Measurements from ENCODE around the gene SLC35B2. TPM values are rescaled to one million over a fixed set of nuclear protein-coding genes. Genes with fewer than 3 reads are reported as not detected.

SLC35B2 gene
- total and polyA plus RNA-seq, 7 experiments from 2014 or later = 10.0 to 41.7 (median 20.4) TPM

- Histone ChIP-seq H3K9me3 (ENCODE audit: control insufficient read depth in 2 of 3, low read length in 3 of 3) (no peaks in the 10 kb centered on the region), H3K4me3 (ENCODE audit: low read length) (peak overlapping the region; percentile 99), H3K27ac (ENCODE audit: low read depth, low read length) (peak overlapping the region; percentile 93), H3K36me3 (ENCODE audit: control insufficient read depth in 2 of 3, insufficient read depth in 3 of 3, low read length in 3 of 3) (peaks cover 14 to 67% (median 44%) of the 10 kb centered on the region in 3 experiments), H3K4me1 (ENCODE audit: control insufficient read depth in 2 of 2, insufficient read depth in 2 of 2, low read length in 2 of 2) (peaks cover 15 to 19% of the 10 kb centered on the region in 2 donors), H3K27me3 (ENCODE audit: control insufficient read depth in 2 of 2, insufficient read depth in 2 of 2, low read length in 2 of 2) (no peaks in the 10 kb centered on the region)
- ATAC-seq = no peak
- peak overlapping the region in 7 of 9 donors; percentile 60 to 99 (median 98) for H3K27ac Mint-ChIP-seq
- DNase-seq = no peak
- H3K27me3 Mint-ChIP-seq = peaks cover 0 to 9% (median 0%) of the 10 kb centered on the region in 5 donors
- ChIA-PET POLR2A (interaction anchor here (0.7 to 6.3 kb wide), 4 partner anchors 7 to 35 kb away, joined by 3 to 142 read pairs (median 4); partner anchors contain the start of gene SLC35B2), CTCF (interaction anchor here (1.0 to 1.1 kb wide), 2 partner anchors 17 to 153 kb away, joined by 3 read pairs; no protein-coding TSS in a partner anchor)
- intact Hi-C loops (cut with micrococcal nuclease) = loop anchor here in 1 of 2 donors (5.0 kb wide), 1 partner anchor 1477 kb away; no protein-coding TSS in a partner anchor
- H3K4me1 Mint-ChIP-seq = peaks cover 32 to 75% (median 63%) of the 10 kb centered on the region in 7 donors
- H3K36me3 Mint-ChIP-seq = peaks cover 18 to 57% (median 47%) of the 10 kb centered on the region in 5 donors
- peak overlapping the region; percentile 94 to 99 (median 98) for H3K4me3 Mint-ChIP-seq
- H3K9me3 Mint-ChIP-seq = peaks cover 0 to 9% (median 0%) of the 10 kb centered on the region in 11 donors
These were observed 8.1 kb downstream of the SLC35B2 start for GRCh38 chr6:44249082-44249748.

DNA sequence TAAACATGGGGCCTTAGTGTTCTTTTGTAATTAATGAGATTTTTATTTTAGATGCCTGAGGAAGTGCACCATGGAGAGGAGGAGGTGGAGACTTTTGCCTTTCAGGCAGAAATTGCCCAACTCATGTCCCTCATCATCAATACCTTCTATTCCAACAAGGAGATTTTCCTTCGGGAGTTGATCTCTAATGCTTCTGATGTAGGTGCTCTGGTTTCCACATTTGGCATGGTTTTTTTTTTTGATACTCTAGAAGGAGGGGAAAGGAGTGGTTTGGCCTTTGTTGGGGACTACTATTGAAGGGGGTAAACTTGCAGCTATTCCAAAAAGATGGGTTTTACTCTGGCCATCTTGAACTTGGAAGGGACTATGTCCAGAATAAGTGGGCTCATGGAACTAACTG, 8.7 kb downstream of the SLC35B2 start:
- intact Hi-C loops (cut with micrococcal nuclease) = loop anchor here in 1 of 2 donors (5.0 kb wide), 1 partner anchor 1476 kb away; no protein-coding TSS in a partner anchor
- ChIA-PET POLR2A (interaction anchor here (0.8 to 6.3 kb wide), 5 partner anchors 8 to 63 kb away, joined by 3 to 142 read pairs (median 5); partner anchors contain the start of gene SLC35B2), CTCF (interaction anchor here (1.1 to 2.3 kb wide), 3 partner anchors 8 to 20 kb away, joined by 3 to 22 read pairs (median 7); partner anchors contain the start of gene SLC35B2)
- ATAC-seq (no peak), DNase-seq (no peak)
- H3K36me3 ChIP-seq (ENCODE audit: control insufficient read depth in 2 of 3, insufficient read depth in 3 of 3, low read length in 3 of 3) = peaks cover 12 to 61% (median 41%) of the 10 kb centered on the region in 3 experiments
- H3K4me3 ChIP-seq (ENCODE audit: low read length) = peak overlapping the region; percentile 99
- H3K4me3 Mint-ChIP-seq = peak overlapping the region; percentile 94 to 99 (median 98)
- peaks cover 0 to 9% (median 0%) of the 10 kb centered on the region in 11 donors for H3K9me3 Mint-ChIP-seq
- H3K4me1 ChIP-seq (ENCODE audit: control insufficient read depth in 2 of 2, insufficient read depth in 2 of 2, low read length in 2 of 2) = peaks cover 15 to 19% of the 10 kb centered on the region in 2 donors
- no peaks in the 10 kb centered on the region for H3K27me3 ChIP-seq (ENCODE audit: control insufficient read depth in 2 of 2, insufficient read depth in 2 of 2, low read length in 2 of 2)
- H3K27ac Mint-ChIP-seq = peak overlapping the region; percentile 89 to 100 (median 98)
- H3K27me3 Mint-ChIP-seq = peaks cover 0 to 12% (median 0%) of the 10 kb centered on the region in 5 donors
- H3K36me3 Mint-ChIP-seq = peaks cover 18 to 55% (median 45%) of the 10 kb centered on the region in 5 donors
- peaks cover 32 to 68% (median 58%) of the 10 kb centered on the region in 7 donors for H3K4me1 Mint-ChIP-seq
- H3K9me3 ChIP-seq (ENCODE audit: control insufficient read depth in 2 of 3, low read length in 3 of 3) = no peaks in the 10 kb centered on the region
- peak overlapping the region; percentile 93 for H3K27ac ChIP-seq (ENCODE audit: low read depth, low read length)

DNA sequence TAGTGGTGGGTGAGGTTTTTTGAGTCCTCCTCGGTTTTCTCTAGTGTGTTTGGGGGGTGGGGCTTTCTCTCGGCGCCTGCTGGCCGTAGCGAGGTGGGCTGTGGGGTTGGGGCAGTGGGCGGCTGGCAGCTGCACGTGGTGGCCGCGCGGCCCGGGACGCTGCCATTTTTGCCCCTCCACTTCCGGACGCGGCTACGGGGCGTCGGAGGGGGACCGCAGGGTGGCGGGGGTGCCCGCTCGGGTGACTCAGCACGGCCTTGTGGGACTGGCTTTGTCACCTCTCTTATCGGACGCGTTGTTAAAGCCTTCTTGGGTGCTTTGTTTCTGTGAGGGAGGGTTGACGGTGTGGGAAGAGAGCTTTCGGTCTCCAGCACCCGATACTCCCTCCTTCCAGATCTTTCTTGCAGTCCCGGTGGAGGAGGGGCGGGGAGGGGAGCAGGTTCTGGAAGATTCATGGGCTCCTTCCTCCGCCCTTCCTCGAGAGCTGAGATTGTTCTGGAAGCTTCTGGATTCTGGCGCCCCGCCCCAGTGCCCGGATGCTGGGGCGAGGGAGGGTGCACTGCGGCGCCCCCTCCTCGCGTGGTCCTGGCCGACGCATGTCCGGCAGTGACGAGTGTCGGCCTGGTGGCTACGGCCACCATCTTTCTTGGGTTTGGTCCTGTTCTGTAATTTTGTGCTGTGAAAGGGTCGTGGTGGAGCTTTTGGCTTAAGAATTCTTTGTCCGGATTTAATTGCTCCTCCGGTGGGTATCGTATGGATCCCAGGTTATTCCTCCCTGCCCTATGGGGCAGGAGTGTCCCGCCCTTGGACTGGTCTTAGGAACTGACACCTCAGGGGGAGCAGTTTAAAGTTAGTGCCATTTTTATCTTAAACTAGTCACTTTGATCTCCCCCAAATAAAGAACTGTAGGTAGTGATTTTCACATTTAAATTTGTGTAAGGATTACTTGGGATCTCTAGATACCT, 9.7 kb downstream of the SLC35B2 start:
- POLR2A ChIA-PET = interaction anchor here (0.8 to 6.3 kb wide), 17 partner anchors 9 to 1798 kb away, joined by 3 to 142 read pairs (median 5); partner anchors contain the start of genes AARS2, GTPBP2, NFKBIE and SLC29A1
- peak; percentile 69 for ATAC-seq
- H3K27ac Mint-ChIP-seq = peak overlapping the region; percentile 96 to 100 (median 98)

DNA sequence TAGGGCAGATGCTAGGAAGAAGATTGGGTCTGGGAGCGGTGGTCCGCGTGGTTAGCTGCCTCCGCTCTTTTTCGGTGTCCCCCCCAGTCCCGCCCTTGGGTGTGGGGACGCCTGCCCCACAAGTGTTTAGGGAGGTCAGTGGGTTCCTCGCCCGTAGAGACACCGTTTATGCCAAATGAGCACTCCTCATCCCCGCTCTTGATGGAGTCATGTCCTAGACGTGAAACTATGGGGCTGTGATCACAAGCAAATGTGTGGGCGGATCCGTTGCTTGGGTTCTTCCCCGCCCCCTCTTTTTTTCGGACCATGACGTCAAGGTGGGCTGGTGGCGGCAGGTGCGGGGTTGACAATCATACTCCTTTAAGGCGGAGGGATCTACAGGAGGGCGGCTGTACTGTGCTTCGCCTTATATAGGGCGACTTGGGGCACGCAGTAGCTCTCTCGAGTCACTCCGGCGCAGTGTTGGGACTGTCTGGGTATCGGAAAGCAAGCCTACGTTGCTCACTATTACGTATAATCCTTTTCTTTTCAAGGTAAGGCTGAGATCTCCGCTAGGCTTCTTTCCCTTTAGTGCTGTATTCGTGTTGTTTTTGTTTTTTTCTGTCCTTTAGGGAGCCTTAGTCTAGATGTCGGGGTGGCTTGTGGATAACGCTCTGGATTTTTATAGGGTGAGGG, 10.5 kb downstream of the SLC35B2 start, which contains the start of gene HSP90AB1:
TSS of gene HSP90AB1 (plus strand) at position 439 of the 675 bp plus-strand sequence. CDS start 1,529 bp downstream, outside the sequence.
- Mint-ChIP-seq H3K4me1 (peaks cover 29 to 53% (median 44%) of the 10 kb centered on the region in 7 donors), H3K27ac (peak within 1 kb of the TSS; percentile 96 to 100 (median 98)), H3K27me3 (peaks cover 0 to 12% (median 0%) of the 10 kb centered on the region in 5 donors), H3K36me3 (peaks cover 14 to 41% (median 31%) of the 10 kb centered on the region in 5 donors), H3K9me3 (peaks cover 0 to 9% (median 0%) of the 10 kb centered on the region in 11 donors), H3K4me3 (peak within 1 kb of the TSS; percentile 94 to 99 (median 98))
- no peaks in the 10 kb centered on the region for H3K27me3 ChIP-seq (ENCODE audit: control insufficient read depth in 2 of 2, insufficient read depth in 2 of 2, low read length in 2 of 2)
- peak within 1 kb of the TSS; percentile 99 for H3K4me3 ChIP-seq (ENCODE audit: low read length)
- ChIA-PET POLR2A (interaction anchor here (0.5 to 6.3 kb wide), 15 partner anchors 10 to 1797 kb away, joined by 3 to 142 read pairs (median 6); partner anchors contain the start of genes AARS2, GTPBP2, NFKBIE and SLC29A1), CTCF (interaction anchor here (0.6 to 2.8 kb wide), 8 partner anchors 9 to 66 kb away, joined by 3 to 22 read pairs (median 4); partner anchors contain the start of genes AARS2, SLC29A1 and SLC35B2)
- peaks cover 9 to 44% (median 33%) of the 10 kb centered on the region in 3 experiments for H3K36me3 ChIP-seq (ENCODE audit: control insufficient read depth in 2 of 3, insufficient read depth in 3 of 3, low read length in 3 of 3)
- H3K4me1 ChIP-seq (ENCODE audit: control insufficient read depth in 2 of 2, insufficient read depth in 2 of 2, low read length in 2 of 2) = peaks cover 15 to 19% of the 10 kb centered on the region in 2 donors
- no peaks in the 10 kb centered on the region for H3K9me3 ChIP-seq (ENCODE audit: control insufficient read depth in 2 of 3, low read length in 3 of 3)
- peak; percentile 78 to 98 (median 97) for DNase-seq
- intact Hi-C loops (cut with micrococcal nuclease) = loop anchor here (1.0 to 5.0 kb wide), 13 partner anchors 8 to 1474 kb away; partner anchors contain the start of genes MRPL14 (in 2 of the 2), NFKBIE (in 2 of the 2), SLC35B2 (in 2 of the 2) and TMEM63B (in 2 of the 2)
- peak; percentile 90 for ATAC-seq
- peak within 1 kb of the TSS; percentile 93 for H3K27ac ChIP-seq (ENCODE audit: low read depth, low read length)

More for the DNA sequence above, 9.7 kb downstream of the SLC35B2 start:
- DNase-seq = peak; percentile 70 to 90 (median 80)
- peak overlapping the region; percentile 94 to 99 (median 98) for H3K4me3 Mint-ChIP-seq
- peaks cover 0 to 9% (median 0%) of the 10 kb centered on the region in 11 donors for H3K9me3 Mint-ChIP-seq
- peaks cover 18 to 46% (median 36%) of the 10 kb centered on the region in 5 donors for H3K36me3 Mint-ChIP-seq
- H3K4me1 Mint-ChIP-seq = peaks cover 32 to 59% (median 50%) of the 10 kb centered on the region in 7 donors
- peaks cover 15 to 19% of the 10 kb centered on the region in 2 donors for H3K4me1 ChIP-seq (ENCODE audit: control insufficient read depth in 2 of 2, insufficient read depth in 2 of 2, low read length in 2 of 2)
- peak overlapping the region; percentile 99 for H3K4me3 ChIP-seq (ENCODE audit: low read length)
- CTCF ChIA-PET = interaction anchor here (0.7 to 2.8 kb wide), 9 partner anchors 9 to 149 kb away, joined by 3 to 22 read pairs (median 4); partner anchors contain the start of genes AARS2, SLC29A1 and SLC35B2
- peaks cover 12 to 52% (median 34%) of the 10 kb centered on the region in 3 experiments for H3K36me3 ChIP-seq (ENCODE audit: control insufficient read depth in 2 of 3, insufficient read depth in 3 of 3, low read length in 3 of 3)
- H3K27me3 ChIP-seq (ENCODE audit: control insufficient read depth in 2 of 2, insufficient read depth in 2 of 2, low read length in 2 of 2) = no peaks in the 10 kb centered on the region
- peak overlapping the region; percentile 93 for H3K27ac ChIP-seq (ENCODE audit: low read depth, low read length)
- H3K9me3 ChIP-seq (ENCODE audit: control insufficient read depth in 2 of 3, low read length in 3 of 3) = no peaks in the 10 kb centered on the region
- intact Hi-C loops (cut with micrococcal nuclease) = loop anchor here (1.0 to 5.0 kb wide), 9 partner anchors 10 to 1475 kb away; partner anchors contain the start of genes MRPL14 (in 2 of the 2), SLC35B2 (in 2 of the 2), TMEM63B (in 2 of the 2) and AARS2 (in 1 of the 2)
- peaks cover 0 to 12% (median 0%) of the 10 kb centered on the region in 5 donors for H3K27me3 Mint-ChIP-seq

Data from naive thymus-derived CD4-positive, alpha-beta T cell (primary cell).